Measurements from ENCODE around the gene DOCK2.

The DOCK2 gene

GRCh38 chr5:169702693-169703481 is 65.8 kb downstream of the DOCK2 start:
- no peaks in the 10 kb centered on the region for H3K9me3 ChIP-seq
- peaks cover 100% of the 10 kb centered on the region for H3K36me3 ChIP-seq
- H3K4me3 ChIP-seq (ENCODE audit: low read depth in 1 of 2, low read length in 1 of 2), result no peak overlapping the region
- no peaks in the 10 kb centered on the region for H3K27me3 ChIP-seq
- H3K4me1 ChIP-seq (ENCODE audit: control insufficient read depth in 1 of 2, insufficient read depth in 1 of 2, low read depth in 1 of 2, low read length in 1 of 2), result no peaks in the 10 kb centered on the region
- no peak overlapping the region for H3K27ac ChIP-seq
- TF ChIP-seq CTCF (IDR thresholded peaks at IDR 0.05), result no peak

- no peaks in the 10 kb centered on the region for H3K9me3 ChIP-seq
- no peak overlapping the region for H3K4me3 ChIP-seq (ENCODE audit: low read depth in 1 of 2, low read length in 1 of 2)
- H3K27me3 ChIP-seq, result no peaks in the 10 kb centered on the region
- peaks cover 100% of the 10 kb centered on the region for H3K36me3 ChIP-seq
- H3K27ac ChIP-seq, result no peak overlapping the region
- no peak for TF ChIP-seq CTCF (IDR thresholded peaks at IDR 0.05)
- H3K4me1 ChIP-seq (ENCODE audit: control insufficient read depth in 1 of 2, insufficient read depth in 1 of 2, low read depth in 1 of 2, low read length in 1 of 2), result no peaks in the 10 kb centered on the region
Observed at GRCh38 chr5:169703813-169704212, 66.7 kb downstream of the DOCK2 start.

- Histone ChIP-seq H3K36me3 (peaks cover 100% of the 10 kb centered on the region), H3K27me3 (no peaks in the 10 kb centered on the region), H3K27ac (no peak overlapping the region), H3K4me3 (ENCODE audit: low read depth in 1 of 2, low read length in 1 of 2) (no peak overlapping the region), H3K4me1 (ENCODE audit: control insufficient read depth in 1 of 2, insufficient read depth in 1 of 2, low read depth in 1 of 2, low read length in 1 of 2) (no peaks in the 10 kb centered on the region), H3K9me3 (no peaks in the 10 kb centered on the region)
- TF ChIP-seq CTCF (IDR thresholded peaks at IDR 0.05), result no peak
Observed at GRCh38 chr5:169705322-169705721, 68.2 kb downstream of the DOCK2 start.

- no peak for TF ChIP-seq CTCF (IDR thresholded peaks at IDR 0.05)
- peaks cover 100% of the 10 kb centered on the region for H3K36me3 ChIP-seq
- H3K4me1 ChIP-seq (ENCODE audit: control insufficient read depth in 1 of 2, insufficient read depth in 1 of 2, low read depth in 1 of 2, low read length in 1 of 2), result no peaks in the 10 kb centered on the region
- no peak overlapping the region for H3K27ac ChIP-seq
- no peaks in the 10 kb centered on the region for H3K9me3 ChIP-seq
- no peak overlapping the region for H3K4me3 ChIP-seq (ENCODE audit: low read depth in 1 of 2, low read length in 1 of 2)
- no peaks in the 10 kb centered on the region for H3K27me3 ChIP-seq
Observed at GRCh38 chr5:169706071-169706470, 69.0 kb downstream of the DOCK2 start.

- Histone ChIP-seq H3K4me3 (ENCODE audit: low read depth in 1 of 2, low read length in 1 of 2) (no peak overlapping the region), H3K27ac (no peak overlapping the region), H3K27me3 (no peaks in the 10 kb centered on the region), H3K9me3 (no peaks in the 10 kb centered on the region), H3K4me1 (ENCODE audit: control insufficient read depth in 1 of 2, insufficient read depth in 1 of 2, low read depth in 1 of 2, low read length in 1 of 2) (no peaks in the 10 kb centered on the region), H3K36me3 (peaks cover 100% of the 10 kb centered on the region)
- TF ChIP-seq CTCF (IDR thresholded peaks at IDR 0.05), result no peak
Observed at GRCh38 chr5:169706758-169707450, 69.8 kb downstream of the DOCK2 start.
